ENCODE results near the gene MEGF11. TPM values are rescaled to one million over a fixed set of nuclear protein-coding genes. Genes with fewer than 3 reads are reported as not detected.
"Not testable (repeated sequence)": the region's sequence is repeated elsewhere in the genome, so short reads cannot be mapped to it uniquely, and the experiment has no call there.

Gene MEGF11
- polyA plus RNA-seq, 2 of the 4 experiments (the other 2 are of a cell fraction) = 0.25 to 0.31 TPM

DNA sequence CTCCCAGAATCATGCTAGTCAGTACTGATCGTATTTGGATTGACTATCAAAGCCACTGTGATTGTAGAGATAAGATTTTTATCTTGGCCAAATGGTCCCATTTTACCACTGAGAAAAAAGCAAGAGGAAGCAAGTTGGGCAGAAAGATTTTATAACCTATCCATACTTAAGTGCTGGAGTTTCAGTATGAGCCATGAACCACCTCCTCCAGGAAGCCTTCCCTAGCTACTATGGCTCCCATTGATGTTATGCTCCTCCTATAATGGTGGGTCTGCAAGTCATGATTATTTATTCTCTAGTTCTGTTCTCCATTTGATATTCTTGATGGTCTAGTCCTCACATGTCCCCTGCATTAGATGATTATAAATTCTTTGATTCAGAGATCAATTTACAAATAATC, 6.6 kb downstream of the MEGF11 start:
- Histone ChIP-seq H3K27ac (no peak overlapping the region), H3K9me3 (no peaks in the 10 kb centered on the region), H3K4me3 (no peak overlapping the region), H3K4me2 (no peak overlapping the region), H3K4me1 (no peaks in the 10 kb centered on the region)
- CTCF ChIA-PET = interaction anchor here (0.6 to 1.6 kb wide), 3 partner anchors 12 to 41 kb away, joined by 3 to 4 read pairs (median 3); no protein-coding TSS in a partner anchor
- no peak for ATAC-seq
- no peak for DNase-seq (ENCODE audit: low read depth in 1 of 2, low spot score in 1 of 2)
- POLR2A ChIA-PET = no interaction called here
- WGBS (ENCODE audit: missing lambda C conversion rate) = 67% methylated on average over 1 of the region's 1 CpG
- peak; percentile 56 for FAIRE-seq
- TF ChIP-seq ZFP36 (IDR thresholded peaks at IDR 0.05; ENCODE audit: borderline replicate concordance, partially characterized antibody) (peak; percentile 25), TFCP2L1 (CRISPR knock-in tag; IDR thresholded peaks at IDR 0.05) (no peak)

- 17% methylated on average over 5 of the region's 5 CpGs for WGBS (ENCODE audit: missing lambda C conversion rate)
- FAIRE-seq; H3K4me3 ChIP-seq; H3K27ac ChIP-seq; ATAC-seq; H3K4me2 ChIP-seq; DNase-seq (ENCODE audit: low read depth in 1 of 2, low spot score in 1 of 2); H3K4me1 ChIP-seq; H3K9me3 ChIP-seq; POLR2A ChIA-PET: not testable (repeated sequence)
- CTCF ChIA-PET = interaction anchor here (0.9 kb wide), 1 partner anchor 333 kb away, joined by 3 read pairs; no protein-coding TSS in a partner anchor
These were observed 7.7 kb downstream of the MEGF11 start for GRCh38 chr15:66245832-66246231.

- 41% methylated on average over 1 of the region's 1 CpG for WGBS (ENCODE audit: missing lambda C conversion rate)
- ChIA-PET CTCF (interaction anchor here (1.1 kb wide), 1 partner anchor 46 kb away, joined by 3 read pairs; no protein-coding TSS in a partner anchor), POLR2A (no interaction called here)
- TF ChIP-seq RNF2 (IDR thresholded peaks at IDR 0.05; ENCODE audit: borderline replicate concordance, low read depth) = no peak
- TF ChIP-seq EP300 (IDR thresholded peaks at IDR 0.05) = no peak
- TF ChIP-seq HDAC2 (IDR thresholded peaks at IDR 0.05) = no peak
- no peak for TF ChIP-seq USF2 (IDR thresholded peaks at IDR 0.05)
- no peak for TF ChIP-seq RFX5 (IDR thresholded peaks at IDR 0.05)
- no peak for TF ChIP-seq ATOH8 (CRISPR knock-in tag; IDR thresholded peaks at IDR 0.05; ENCODE audit: low read depth)
- TF ChIP-seq FOSB (CRISPR knock-in tag; IDR thresholded peaks at IDR 0.05) = no peak
- TF ChIP-seq, protein P1, sequence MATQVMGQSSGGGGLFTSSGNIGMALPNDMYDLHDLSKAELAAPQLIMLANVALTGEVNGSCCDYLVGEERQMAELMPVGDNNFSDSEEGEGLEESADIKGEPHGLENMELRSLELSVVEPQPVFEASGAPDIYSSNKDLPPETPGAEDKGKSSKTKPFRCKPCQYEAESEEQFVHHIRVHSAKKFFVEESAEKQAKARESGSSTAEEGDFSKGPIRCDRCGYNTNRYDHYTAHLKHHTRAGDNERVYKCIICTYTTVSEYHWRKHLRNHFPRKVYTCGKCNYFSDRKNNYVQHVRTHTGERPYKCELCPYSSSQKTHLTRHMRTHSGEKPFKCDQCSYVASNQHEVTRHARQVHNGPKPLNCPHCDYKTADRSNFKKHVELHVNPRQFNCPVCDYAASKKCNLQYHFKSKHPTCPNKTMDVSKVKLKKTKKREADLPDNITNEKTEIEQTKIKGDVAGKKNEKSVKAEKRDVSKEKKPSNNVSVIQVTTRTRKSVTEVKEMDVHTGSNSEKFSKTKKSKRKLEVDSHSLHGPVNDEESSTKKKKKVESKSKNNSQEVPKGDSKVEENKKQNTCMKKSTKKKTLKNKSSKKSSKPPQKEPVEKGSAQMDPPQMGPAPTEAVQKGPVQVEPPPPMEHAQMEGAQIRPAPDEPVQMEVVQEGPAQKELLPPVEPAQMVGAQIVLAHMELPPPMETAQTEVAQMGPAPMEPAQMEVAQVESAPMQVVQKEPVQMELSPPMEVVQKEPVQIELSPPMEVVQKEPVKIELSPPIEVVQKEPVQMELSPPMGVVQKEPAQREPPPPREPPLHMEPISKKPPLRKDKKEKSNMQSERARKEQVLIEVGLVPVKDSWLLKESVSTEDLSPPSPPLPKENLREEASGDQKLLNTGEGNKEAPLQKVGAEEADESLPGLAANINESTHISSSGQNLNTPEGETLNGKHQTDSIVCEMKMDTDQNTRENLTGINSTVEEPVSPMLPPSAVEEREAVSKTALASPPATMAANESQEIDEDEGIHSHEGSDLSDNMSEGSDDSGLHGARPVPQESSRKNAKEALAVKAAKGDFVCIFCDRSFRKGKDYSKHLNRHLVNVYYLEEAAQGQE (IDR thresholded peaks at IDR 0.05) = no peak
- TF ChIP-seq NFE2L2 (conservative IDR thresholded peaks at IDR 0.05; ENCODE audit: low read length) = no peak
- TF ChIP-seq, protein P2, sequence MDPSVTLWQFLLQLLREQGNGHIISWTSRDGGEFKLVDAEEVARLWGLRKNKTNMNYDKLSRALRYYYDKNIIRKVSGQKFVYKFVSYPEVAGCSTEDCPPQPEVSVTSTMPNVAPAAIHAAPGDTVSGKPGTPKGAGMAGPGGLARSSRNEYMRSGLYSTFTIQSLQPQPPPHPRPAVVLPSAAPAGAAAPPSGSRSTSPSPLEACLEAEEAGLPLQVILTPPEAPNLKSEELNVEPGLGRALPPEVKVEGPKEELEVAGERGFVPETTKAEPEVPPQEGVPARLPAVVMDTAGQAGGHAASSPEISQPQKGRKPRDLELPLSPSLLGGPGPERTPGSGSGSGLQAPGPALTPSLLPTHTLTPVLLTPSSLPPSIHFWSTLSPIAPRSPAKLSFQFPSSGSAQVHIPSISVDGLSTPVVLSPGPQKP (IDR thresholded peaks at IDR 0.05; ENCODE audit: low read depth, low read length) = no peak
- TF ChIP-seq CBX2 (IDR thresholded peaks at IDR 0.05; ENCODE audit: borderline replicate concordance, low read depth) = no peak
- no peak for TF ChIP-seq ZNF302 (CRISPR knock-in tag; IDR thresholded peaks at IDR 0.05)
- TF ChIP-seq MAZ (IDR thresholded peaks at IDR 0.05; ENCODE audit: borderline replicate concordance, low read depth, low read length) = no peak
- no peak for TF ChIP-seq GATA3 (IDR thresholded peaks at IDR 0.05; ENCODE audit: borderline replicate concordance)
- no peak for TF ChIP-seq RARB (CRISPR knock-in tag; IDR thresholded peaks at IDR 0.05)
- no peak for TF ChIP-seq ZFP36 (IDR thresholded peaks at IDR 0.05; ENCODE audit: borderline replicate concordance, partially characterized antibody)
- TF ChIP-seq HMGXB4 (CRISPR knock-in tag; IDR thresholded peaks at IDR 0.05; ENCODE audit: borderline replicate concordance) = no peak
- no peak for TF ChIP-seq CBX8 (IDR thresholded peaks at IDR 0.05)
- no peak for TF ChIP-seq SMC3 (IDR thresholded peaks at IDR 0.05)
- no peak for TF ChIP-seq TFCP2L1 (CRISPR knock-in tag; IDR thresholded peaks at IDR 0.05)
- Histone ChIP-seq H3K9me3 (no peaks in the 10 kb centered on the region), H3K4me3 (no peak overlapping the region), H3K4me2 (no peak overlapping the region), H3K27ac (no peak overlapping the region), H3K4me1 (no peaks in the 10 kb centered on the region)
- ATAC-seq (no peak), DNase-seq (ENCODE audit: low read depth in 1 of 2, low spot score in 1 of 2) (no peak), FAIRE-seq (peak; percentile 18)
These were observed 11.7 kb downstream of the MEGF11 start for GRCh38 chr15:66241908-66242285.
